ENCODE measurements around the gene NVL.

NVL gene

GRCh38 chr1:224199679-224200078 lies 130.3 kb downstream of the NVL start:
- DNase-seq (ENCODE audit: low read depth, low spot score): no peak

DNA sequence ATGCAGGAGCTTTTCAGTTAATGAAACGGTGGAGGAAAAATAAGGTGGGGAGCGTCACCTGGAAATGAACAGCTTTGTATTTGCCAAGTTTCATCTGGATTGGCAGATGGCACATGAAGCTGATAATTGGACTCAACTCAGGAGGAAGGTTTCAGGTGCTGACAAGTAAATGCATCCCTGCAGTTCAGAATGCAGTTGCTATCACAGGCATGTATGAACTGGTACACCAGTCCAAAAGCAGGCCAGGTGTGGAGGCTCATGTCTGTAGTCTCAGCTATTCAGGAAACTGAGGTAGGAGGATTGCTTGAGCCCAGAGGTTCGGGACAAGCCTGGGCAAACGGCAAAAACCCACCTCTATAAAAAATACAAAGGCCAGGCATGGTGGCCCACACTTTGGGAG lies 131.4 kb downstream of the NVL start:
- no peak for DNase-seq (ENCODE audit: low read depth, low spot score)

- DNase-seq (ENCODE audit: low read depth, low spot score): no peak
Observed at GRCh38 chr1:224196813-224197600, 133.0 kb downstream of the NVL start.

- no peak for DNase-seq (ENCODE audit: low read depth, low spot score)
Observed at GRCh38 chr1:224193319-224193966, 136.5 kb downstream of the NVL start.

- DNase-seq (ENCODE audit: low read depth, low spot score): no peak
Observed at GRCh38 chr1:224192082-224192788, 137.7 kb downstream of the NVL start.

- no peak for DNase-seq (ENCODE audit: low read depth, low spot score)
Observed at GRCh38 chr1:224189561-224189960, 140.4 kb downstream of the NVL start.

DNA sequence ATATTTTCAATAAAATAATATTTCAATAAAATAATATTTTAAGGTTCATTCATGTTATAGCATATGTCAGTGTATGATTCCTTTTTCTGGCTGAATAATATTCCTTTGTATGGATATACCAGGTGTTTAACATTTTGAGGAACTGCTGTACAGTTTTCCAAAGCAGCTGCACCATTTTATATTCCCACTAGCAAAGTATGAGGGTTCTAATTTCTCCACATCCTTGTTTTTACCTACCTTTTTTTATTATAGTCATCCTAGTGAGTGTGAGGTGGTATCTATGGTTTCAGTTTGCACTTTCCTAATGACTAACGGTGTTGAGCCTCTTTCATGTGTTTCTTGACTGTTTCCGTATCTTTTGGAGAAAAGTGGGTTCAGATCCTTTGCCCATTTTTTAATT lies 141.7 kb downstream of the NVL start:
- DNase-seq (ENCODE audit: low read depth, low spot score): no peak

- DNase-seq (ENCODE audit: low read depth, low spot score): no peak
Observed at GRCh38 chr1:224185208-224185607, 144.8 kb downstream of the NVL start.

GRCh38 chr1:224183591-224184312 lies 146.2 kb downstream of the NVL start:
- peak; percentile 76 for DNase-seq (ENCODE audit: low read depth, low spot score)

DNA sequence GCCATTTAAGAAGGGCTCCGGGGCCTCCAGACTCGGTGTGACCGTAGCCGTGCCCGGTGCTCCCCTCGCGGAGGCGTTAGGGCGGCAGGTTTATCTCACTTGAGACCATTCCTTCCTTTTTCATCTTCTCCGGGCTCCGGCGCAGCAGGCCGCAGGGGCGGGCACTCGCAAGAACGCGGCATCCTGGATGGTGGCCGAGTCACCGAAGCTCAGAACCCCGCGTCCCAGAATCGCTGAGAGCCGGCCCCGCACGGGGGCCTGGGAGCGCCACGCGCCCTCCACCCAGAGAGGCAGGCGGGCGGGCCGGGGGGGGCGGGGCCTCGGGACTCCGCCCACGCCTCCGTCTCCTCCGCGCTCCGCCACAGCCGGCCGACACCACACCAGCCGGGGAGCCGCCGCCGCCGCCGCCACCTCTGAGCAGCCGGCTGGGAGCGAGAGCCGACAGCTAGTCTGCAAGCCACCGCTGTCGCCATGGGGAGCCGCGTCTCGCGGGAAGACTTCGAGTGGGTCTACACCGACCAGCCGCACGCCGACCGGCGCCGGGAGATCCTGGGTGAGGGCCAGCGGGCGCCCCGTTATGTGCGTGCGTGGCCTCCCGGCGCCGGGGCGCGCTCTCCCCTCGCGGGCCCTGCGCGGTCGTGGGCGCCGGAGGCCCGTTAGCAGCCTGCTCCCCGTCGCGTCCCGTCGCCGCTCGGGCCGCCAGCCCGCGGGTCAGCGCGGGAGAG lies 146.9 kb downstream of the NVL start, which contains the start of gene DEGS1:
Gene DEGS1, plus strand, starts transcription at position 375 of the 725 bp plus-strand sequence. Its CDS starts 97 bp downstream, at position 472.
- peak; percentile 94 for DNase-seq (ENCODE audit: low read depth, low spot score)

GRCh38 chr1:224182057-224182865 lies 147.7 kb downstream of the NVL start:
- DNase-seq (ENCODE audit: low read depth, low spot score): no peak

GRCh38 chr1:224181453-224181810 lies 148.5 kb downstream of the NVL start:
- no peak for DNase-seq (ENCODE audit: low read depth, low spot score)

GRCh38 chr1:224180783-224181452 lies 149.1 kb downstream of the NVL start:
- DNase-seq (ENCODE audit: low read depth, low spot score): no peak

DNA sequence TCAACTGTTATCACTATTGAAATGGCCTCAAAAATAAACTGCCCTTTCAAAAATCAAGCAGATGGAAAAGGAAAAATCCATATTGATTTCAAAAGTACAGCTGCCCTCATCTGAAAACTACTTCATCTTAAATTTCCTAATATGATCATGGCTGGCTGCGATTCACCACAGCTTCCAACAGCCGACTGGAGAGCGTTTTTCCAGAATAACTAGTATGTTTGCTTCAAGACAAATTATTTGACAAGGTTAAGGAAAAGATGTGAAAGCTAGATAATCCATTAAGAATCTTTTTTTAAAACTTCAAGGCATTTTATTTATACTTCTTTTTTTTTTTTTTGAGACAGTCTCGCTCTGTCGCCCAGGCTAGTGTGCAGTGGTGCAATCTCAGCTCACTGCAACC lies 151.1 kb downstream of the NVL start:
- DNase-seq (ENCODE audit: low read depth, low spot score): no peak

- DNase-seq (ENCODE audit: low read depth, low spot score): no peak
Observed at GRCh38 chr1:224177356-224177999, 152.5 kb downstream of the NVL start.

All from ELF-1 (cell line).